Activated CD4-positive, alpha-beta T cell treated with anti-CD3 and anti-CD28 coated beads, Interleukin-2, amount 10 ng/mL, durations not matched to agents 24 days and 14 days (primary cell): ENCODE measurements around the gene EIF2S3B. TPM values are rescaled to one million over a fixed set of nuclear protein-coding genes. Genes with fewer than 3 reads are reported as not detected.

Experiments used
- total RNA-seq: library from RNA; stranded (reverse); gene quantifications from 2 replicates; pipeline ENCODE4 v1.2.3, GENCODE V29; 2022

EIF2S3B gene
- total RNA-seq, 1 donor from 2014 or later, result 0.98 TPM

Other genes with a start within 250 kb of the EIF2S3B start
- 1.2 and 1.7 TPM in 2 replicates for gene KLRD1, start 198.0 kb upstream of the EIF2S3B start, total RNA-seq
- gene KLRK1, start 115.8 kb upstream of the EIF2S3B start, total RNA-seq, result not detected in 2 replicates
- not detected in 2 replicates for gene KLRC4, start 96.1 kb upstream of the EIF2S3B start, total RNA-seq
- gene KLRC3, start 85.3 kb upstream of the EIF2S3B start, total RNA-seq, result not detected in 2 replicates
- not detected in 2 replicates for gene KLRC2, start 69.9 kb upstream of the EIF2S3B start, total RNA-seq
- not detected in 2 replicates for gene KLRC1, start 52.5 kb upstream of the EIF2S3B start, total RNA-seq
- 88.6 and 91.1 TPM in 2 replicates for gene MAGOHB, start 107.7 kb downstream of the EIF2S3B start, total RNA-seq
- not detected in 2 replicates for gene STYK1, start 168.2 kb downstream of the EIF2S3B start, total RNA-seq
- 199 and 203 TPM in 2 replicates for gene YBX3, start 217.4 kb downstream of the EIF2S3B start, total RNA-seq